ENCODE data around the gene DESI1.
A peak's percentile ranks its signal among the peaks of the same experiment; 100 is the strongest.
"Not testable (repeated sequence)": the region's sequence is repeated elsewhere in the genome, so short reads cannot be mapped to it uniquely, and the experiment has no call there.

DESI1 gene

DNA sequence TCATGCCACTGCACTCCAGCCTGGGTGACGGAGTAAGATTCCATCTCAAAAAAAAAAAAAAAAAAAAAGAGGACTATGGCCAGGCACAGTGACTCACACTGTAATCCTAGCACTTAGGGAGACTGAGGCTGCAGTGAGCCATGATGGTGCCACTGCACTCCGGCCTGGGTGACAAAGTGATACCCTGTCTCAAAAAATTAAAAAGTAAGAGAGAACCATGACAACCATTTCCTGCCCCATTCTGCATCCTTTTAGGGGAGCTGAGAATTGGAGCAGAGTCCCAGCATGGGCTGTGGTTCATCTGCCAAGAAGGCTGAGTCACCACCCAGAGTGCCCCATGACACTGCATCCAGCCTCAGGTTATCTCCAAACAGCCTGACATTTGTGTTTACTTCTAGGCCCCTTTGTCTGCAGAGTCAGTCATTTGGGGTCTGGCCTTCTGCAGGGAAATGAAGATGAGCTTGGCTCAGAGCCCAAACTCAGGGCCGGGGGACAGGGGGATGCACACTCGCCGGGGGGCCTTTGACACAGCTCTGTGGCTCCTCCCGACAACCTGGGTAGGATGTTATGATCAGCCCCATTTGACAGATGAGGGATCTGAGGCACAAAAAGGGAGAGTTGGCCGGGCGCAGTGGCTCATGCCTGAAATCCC, 55.3 kb downstream of the DESI1 start:
- peak; percentile 93 to 94 for DNase-seq
- no peak for TF ChIP-seq POLR2A (IDR thresholded peaks at IDR 0.05; ENCODE audit: low read length)

- no peak for DNase-seq
- TF ChIP-seq POLR2A (IDR thresholded peaks at IDR 0.05; ENCODE audit: low read length) (no peak), GATA1 (IDR thresholded peaks at IDR 0.05; ENCODE audit: low read depth, low read length) (no peak)
Measured at GRCh38 chr22:41564563-41564962, 56.3 kb downstream of the DESI1 start.

- DNase-seq: peak in 1 of 2 experiments; percentile 49
- TF ChIP-seq GATA1 (IDR thresholded peaks at IDR 0.05; ENCODE audit: low read depth, low read length) (no peak), POLR2A (IDR thresholded peaks at IDR 0.05; ENCODE audit: low read length) (no peak)
Measured at GRCh38 chr22:41563051-41563711, 57.7 kb downstream of the DESI1 start.

DNA sequence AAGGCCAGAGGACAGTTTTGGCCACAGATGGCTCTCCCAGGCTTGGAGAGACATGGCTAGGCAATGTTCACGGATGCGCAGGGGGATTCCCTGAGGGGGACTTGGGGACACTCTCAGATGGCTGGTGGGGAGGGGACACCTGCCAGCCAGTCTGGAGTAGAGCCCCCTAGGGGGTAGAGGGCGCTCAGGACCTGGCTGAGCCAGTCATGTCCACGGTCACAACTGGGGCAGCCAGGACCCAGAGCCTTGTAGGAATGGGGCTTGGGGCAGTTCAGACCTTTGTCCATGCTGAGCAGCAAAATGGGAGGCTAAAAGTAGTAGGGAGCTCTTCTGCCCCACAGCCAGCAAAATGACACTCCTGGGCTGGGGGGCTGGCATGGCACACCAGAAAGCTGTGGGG, 58.4 kb downstream of the DESI1 start:
- no peak for DNase-seq
- TF ChIP-seq GATA1 (IDR thresholded peaks at IDR 0.05; ENCODE audit: low read depth, low read length): no peak
- TF ChIP-seq POLR2A (IDR thresholded peaks at IDR 0.05; ENCODE audit: low read length): no peak

DNA sequence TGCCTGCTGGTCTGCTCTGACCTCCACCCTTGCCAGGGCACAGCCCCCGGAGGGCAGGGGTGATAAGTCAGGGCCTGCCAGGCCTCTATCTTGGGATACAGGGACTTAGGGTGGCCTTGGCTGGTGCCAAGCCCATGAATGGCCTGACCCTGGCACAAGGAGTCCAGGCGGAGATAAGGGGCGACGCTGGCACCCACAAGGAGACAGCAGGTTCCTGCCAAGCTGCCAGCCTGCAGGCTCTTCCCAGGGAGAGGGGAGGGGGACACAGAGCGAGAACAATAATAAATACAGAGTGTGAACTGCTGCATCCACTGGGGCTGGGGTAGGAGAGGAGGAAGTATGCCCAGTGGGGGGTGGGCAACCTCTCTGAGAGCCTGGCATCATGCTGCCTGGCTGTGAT, 59.1 kb downstream of the DESI1 start:
- no peak for DNase-seq
- no peak for TF ChIP-seq GATA1 (IDR thresholded peaks at IDR 0.05; ENCODE audit: low read depth, low read length)
- no peak for TF ChIP-seq POLR2A (IDR thresholded peaks at IDR 0.05; ENCODE audit: low read length)

DNA sequence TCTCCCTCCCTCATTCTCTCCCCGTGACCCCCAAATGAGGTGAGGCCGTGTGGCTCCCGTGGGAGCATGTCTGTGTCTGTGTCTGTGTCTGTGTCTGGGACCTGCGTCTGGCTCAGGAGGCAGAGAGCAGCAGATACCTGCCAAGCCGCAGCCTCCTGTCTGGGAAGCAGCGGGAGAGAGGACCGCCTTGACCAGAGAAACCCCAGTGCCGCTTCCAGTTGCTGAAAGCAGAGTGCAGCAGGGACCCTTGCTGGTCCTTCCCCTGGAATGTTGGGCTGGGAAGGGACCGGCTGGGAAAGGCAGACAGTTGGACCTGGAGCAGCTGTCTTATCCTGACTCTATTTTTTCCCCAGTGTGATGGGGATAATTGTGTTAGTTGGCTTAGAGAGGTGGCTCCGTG, 59.5 kb downstream of the DESI1 start:
- TF ChIP-seq GATA1 (IDR thresholded peaks at IDR 0.05; ENCODE audit: low read depth, low read length) (no peak), POLR2A (IDR thresholded peaks at IDR 0.05; ENCODE audit: low read length) (no peak)
- no peak for DNase-seq

- no peak for DNase-seq
- TF ChIP-seq GATA1 (IDR thresholded peaks at IDR 0.05; ENCODE audit: low read depth, low read length) (no peak), POLR2A (IDR thresholded peaks at IDR 0.05; ENCODE audit: low read length) (no peak)
Measured at GRCh38 chr22:41560095-41560471, 60.8 kb downstream of the DESI1 start.

GRCh38 chr22:41558241-41558630, 62.6 kb downstream of the DESI1 start:
- not testable (repeated sequence) for DNase-seq

DNA sequence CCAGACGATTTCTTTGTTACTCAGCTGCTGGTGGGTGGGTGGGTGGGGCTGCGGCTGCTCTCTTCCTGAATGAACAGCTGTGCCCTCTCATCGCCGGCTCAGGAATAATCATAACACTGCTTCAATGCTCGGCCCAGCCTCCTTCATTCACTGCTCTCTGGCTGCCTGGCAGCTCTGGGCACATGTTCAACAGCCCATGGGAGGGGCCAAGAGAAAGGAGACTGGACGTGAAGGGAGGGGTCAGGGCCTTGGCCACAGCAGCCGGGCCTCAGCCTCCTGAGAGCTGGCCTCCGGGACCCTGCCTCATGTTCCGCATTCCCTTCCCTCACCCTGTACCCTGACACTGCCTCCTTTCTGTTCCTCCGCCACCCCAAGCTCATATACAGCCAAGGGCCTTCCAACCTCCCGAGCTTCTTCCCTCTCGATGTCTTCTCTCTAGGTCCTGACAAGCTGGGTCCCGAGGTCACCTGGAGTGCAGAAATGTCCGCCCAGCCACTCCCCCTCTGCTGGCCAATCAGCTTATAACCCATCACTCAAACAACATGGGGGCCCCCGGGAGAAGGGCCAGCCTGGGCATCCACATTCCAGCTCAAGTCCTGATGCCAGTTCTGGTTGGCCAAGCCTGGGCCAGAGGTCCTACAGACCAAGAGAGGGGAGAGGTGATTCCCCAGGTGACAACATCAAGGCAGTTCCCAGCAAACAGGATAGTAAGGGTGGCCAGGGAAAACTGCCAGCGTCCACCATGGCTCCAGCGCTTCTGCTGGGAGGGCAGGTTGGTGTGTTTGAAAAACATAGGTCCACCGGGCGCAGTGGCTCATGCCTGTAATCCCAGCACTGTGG, 63.2 kb downstream of the DESI1 start:
- TF ChIP-seq POLR2A (IDR thresholded peaks at IDR 0.05; ENCODE audit: low read length) (no peak), GATA1 (IDR thresholded peaks at IDR 0.05; ENCODE audit: low read depth, low read length) (no peak)
- no peak for DNase-seq

GRCh38 chr22:41556561-41556960, 64.3 kb downstream of the DESI1 start:
- DNase-seq: no peak
- TF ChIP-seq GATA1 (IDR thresholded peaks at IDR 0.05; ENCODE audit: low read depth, low read length): no peak
- no peak for TF ChIP-seq POLR2A (IDR thresholded peaks at IDR 0.05; ENCODE audit: low read length)

DNA sequence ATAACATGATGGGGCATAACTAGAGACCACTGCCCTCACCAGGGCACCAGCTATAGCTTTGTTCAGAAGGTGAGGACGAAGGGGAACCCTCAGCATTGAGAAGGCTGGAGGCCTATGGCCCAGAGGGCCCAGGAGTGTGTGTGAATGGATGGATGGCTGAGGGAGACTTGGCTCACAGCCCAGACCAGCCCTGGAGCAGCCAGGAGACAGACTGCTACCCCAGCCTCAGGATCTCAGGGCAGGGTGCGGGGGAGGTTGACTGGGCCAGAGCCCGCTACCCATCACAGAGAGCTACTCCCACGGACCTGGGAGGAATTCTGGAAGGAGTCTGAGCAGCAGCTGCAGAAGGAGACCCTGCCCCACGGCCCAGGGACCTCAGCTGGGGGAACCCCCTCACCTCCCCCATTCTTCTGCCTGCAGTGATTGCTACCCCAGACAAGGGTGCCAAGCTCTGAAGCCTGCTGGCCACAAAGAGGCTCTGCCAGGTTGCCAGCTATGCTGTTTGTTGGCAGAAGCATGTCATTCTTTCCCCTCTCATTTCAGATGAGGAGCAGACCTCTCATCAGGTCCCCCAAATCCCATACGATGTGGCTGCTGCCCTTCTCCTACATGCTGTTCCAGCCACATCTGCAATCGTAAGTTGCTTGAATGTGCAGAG, 65.4 kb downstream of the DESI1 start:
- TF ChIP-seq GATA1 (IDR thresholded peaks at IDR 0.05; ENCODE audit: low read depth, low read length) (no peak), POLR2A (IDR thresholded peaks at IDR 0.05; ENCODE audit: low read length) (no peak)
- no peak for DNase-seq

DNA sequence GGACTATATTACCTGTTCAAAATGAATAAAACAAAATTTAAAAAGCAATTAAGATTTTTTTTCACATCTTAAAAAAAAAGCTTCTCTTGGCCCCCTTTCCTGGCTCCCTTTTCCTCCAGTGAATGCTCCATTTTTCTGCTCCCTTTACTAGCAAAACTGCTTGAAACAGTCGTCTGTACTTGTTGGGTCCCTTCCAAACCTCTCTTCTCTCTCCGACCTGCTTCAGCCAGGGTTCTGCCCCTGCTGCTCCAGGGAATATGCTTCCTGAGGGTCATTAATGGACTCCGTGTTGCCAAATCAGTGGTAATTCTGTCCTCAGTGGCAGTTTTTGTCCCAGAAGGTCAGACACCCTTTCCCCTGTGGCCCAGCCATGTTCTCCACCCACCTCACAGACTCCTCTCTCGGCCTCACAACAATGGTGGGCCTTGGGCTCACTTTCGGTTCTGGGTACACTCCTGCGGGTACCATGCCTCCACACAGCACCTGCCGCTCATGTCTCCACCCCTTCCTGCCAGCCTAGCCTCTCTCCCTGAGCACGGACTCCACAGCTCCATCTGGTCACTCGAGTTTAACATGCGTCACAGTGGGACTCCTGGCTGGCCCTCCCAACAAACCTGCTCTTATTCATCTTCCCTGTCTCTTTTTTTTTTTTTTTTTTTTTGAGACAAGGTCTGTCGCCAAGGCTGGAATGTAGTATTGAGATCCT, 68.8 kb downstream of the DESI1 start:
- TF ChIP-seq GATA1 (IDR thresholded peaks at IDR 0.05; ENCODE audit: low read depth, low read length) (no peak), POLR2A (IDR thresholded peaks at IDR 0.05; ENCODE audit: low read length) (no peak)
- no peak for DNase-seq

- TF ChIP-seq POLR2A (IDR thresholded peaks at IDR 0.05; ENCODE audit: low read length) (no peak), GATA1 (IDR thresholded peaks at IDR 0.05; ENCODE audit: low read depth, low read length) (no peak)
- DNase-seq: no peak
Measured at GRCh38 chr22:41550952-41551491, 69.8 kb downstream of the DESI1 start.
